Omental fat pad (tissue), 4 donors: Measurements from ENCODE around the gene USH1C. TPM values are rescaled to one million over a fixed set of nuclear protein-coding genes. Genes with fewer than 3 reads are reported as not detected.

Experiments
- ATAC-seq: fragments of 150-250 bp; one replicate; pipeline ENCODE4 v1.9.1; 2016; ENCODE audit warnings: mild to moderate bottlenecking, moderate library complexity; ENCODE audit not compliant: low FRiP score
- DNase-seq: peaks from one replicate; pipeline ENCODE4 v3.0.0-alpha.2; 2019; ENCODE audit warnings: low spot score
- total RNA-seq, 4 donors: library from RNA; depleted of rRNA; stranded (reverse); fragments of >200 nt; gene quantifications; one replicate each; pipeline ENCODE4 v1.1.0, GENCODE V29; 2016
- TF ChIP-seq, protein P1 (sequence below), 3 donors: fragments of 450-650 bp; IDR thresholded peaks; one replicate each; pipeline ENCODE4 v1.5.1; 2016 to 2017; ENCODE audit warnings: antibody characterized with exemption in 3 of 3, mild to moderate bottlenecking in 3 of 3, moderate library complexity in 2 of 3

Gene USH1C
- total RNA-seq, 4 donors from 2014 or later = 0.19 TPM; not detected in 3

DNA sequence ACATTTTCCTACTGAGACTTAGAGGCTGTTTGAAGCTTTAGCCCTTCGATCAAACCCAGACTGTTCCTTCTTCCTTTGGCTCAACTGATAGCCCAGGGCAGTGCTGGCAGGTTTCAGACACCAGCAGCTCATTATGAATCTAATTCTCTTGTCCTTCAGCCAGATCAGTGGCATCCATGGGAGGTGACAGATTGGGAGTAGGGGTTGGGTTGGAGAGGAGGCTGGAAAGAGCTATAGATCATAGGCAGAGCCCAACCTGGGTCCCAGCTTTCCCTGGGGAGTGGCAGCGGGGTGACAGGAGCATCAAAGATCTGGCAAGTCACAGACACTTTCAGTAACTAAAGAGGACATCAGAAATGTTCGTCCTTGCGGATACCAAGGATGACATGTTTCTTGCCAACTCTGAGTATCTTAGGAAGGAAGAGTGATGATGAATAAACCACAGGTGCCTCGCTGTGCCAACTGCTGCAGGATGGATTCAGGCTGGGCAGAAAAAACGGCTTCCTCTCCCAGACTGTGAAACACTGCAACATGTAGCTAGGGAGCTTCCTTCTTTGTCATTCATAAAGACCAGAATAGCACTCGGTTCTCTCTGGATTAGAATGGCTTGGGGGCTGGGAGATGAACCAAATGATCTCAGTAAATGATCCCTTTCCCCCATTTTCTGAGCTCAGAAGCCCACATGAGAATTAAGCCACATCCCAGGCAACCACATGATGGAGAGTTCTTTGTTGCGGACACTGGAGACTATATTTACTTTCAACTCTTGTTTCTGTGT lies 86.6 kb downstream of the USH1C start:
- DNase-seq = no peak
- no peak for ATAC-seq
- TF ChIP-seq, protein P1, sequence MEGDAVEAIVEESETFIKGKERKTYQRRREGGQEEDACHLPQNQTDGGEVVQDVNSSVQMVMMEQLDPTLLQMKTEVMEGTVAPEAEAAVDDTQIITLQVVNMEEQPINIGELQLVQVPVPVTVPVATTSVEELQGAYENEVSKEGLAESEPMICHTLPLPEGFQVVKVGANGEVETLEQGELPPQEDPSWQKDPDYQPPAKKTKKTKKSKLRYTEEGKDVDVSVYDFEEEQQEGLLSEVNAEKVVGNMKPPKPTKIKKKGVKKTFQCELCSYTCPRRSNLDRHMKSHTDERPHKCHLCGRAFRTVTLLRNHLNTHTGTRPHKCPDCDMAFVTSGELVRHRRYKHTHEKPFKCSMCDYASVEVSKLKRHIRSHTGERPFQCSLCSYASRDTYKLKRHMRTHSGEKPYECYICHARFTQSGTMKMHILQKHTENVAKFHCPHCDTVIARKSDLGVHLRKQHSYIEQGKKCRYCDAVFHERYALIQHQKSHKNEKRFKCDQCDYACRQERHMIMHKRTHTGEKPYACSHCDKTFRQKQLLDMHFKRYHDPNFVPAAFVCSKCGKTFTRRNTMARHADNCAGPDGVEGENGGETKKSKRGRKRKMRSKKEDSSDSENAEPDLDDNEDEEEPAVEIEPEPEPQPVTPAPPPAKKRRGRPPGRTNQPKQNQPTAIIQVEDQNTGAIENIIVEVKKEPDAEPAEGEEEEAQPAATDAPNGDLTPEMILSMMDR (IDR thresholded peaks at IDR 0.05) = no peak

GRCh38 chr11:17452668-17453067 lies 91.5 kb downstream of the USH1C start:
- DNase-seq = no peak
- ATAC-seq = no peak

DNA sequence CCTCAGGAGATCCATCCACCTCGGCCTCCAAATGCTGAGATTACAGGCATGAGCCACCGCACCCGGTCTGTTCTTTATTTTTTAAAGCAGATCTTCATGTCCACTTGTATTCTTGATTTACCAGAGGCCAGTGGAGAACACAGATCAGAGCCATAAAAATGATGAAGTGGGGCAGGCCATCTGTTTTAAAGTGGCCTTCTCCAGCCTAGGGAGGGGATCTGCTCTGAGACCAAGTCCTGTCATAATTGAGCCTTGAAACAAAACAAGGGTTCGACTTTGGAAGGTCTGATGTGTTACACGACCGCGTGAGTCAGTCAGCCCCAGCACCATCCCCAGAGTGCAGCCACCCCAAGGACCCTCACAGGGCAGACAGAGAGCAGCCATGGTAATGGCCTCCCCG lies 95.1 kb downstream of the USH1C start:
- TF ChIP-seq, protein P1 (IDR thresholded peaks at IDR 0.05) = no peak
- DNase-seq (no peak), ATAC-seq (no peak)

More at GRCh38 chr11:17452668-17453067, 91.5 kb downstream of the USH1C start:
- TF ChIP-seq, protein P1 (IDR thresholded peaks at IDR 0.05) = no peak

DNA sequence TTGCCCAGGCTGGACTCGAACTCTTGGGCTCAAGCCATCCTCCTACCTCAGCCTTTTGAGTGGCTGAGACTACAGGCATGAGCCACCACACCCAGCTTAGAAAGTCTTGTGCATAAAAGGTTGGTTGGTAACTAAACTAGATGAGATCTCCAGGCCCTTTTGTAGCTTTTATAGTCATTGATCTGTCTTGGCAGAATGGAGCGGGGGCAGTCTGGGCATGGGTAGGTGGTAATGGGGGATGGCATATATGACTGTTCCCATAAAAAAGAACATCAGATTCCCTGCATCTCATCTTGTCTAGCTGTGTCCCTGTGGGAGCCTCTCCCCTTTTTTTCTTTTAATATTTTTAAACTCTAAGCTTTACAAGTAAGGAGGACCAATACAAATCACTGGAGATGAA lies 97.7 kb downstream of the USH1C start:
- ATAC-seq (no peak), DNase-seq (no peak)
- TF ChIP-seq, protein P1 (IDR thresholded peaks at IDR 0.05) = no peak

DNA sequence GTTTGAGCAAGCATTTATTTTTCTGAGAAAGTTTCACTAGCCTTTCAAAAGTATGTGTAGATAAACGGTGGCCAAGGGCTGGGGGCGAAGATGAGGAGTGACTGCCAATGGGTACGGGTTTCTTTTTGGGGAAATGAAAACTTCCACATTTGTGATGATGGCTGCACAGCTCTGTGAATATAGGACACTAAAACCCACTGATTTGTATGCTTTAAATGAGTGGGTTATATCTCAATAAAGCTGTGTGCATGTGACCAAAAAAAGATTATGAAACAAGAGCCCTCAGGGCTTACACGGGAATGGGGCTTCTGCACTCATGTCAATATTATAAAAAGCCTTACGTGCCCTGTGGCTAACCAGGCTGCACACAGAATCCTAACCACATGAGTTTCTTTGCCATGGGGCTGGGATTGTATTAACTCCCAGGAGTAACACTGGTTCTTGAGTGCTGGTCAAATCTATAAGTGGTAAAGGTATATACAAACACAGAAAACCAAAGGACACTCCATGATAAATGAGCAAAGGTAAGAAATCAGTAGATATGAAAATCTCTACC lies 98.9 kb downstream of the USH1C start:
- TF ChIP-seq, protein P1 (IDR thresholded peaks at IDR 0.05) = no peak
- DNase-seq (no peak), ATAC-seq (no peak)

- ATAC-seq (no peak), DNase-seq (no peak)
- TF ChIP-seq, protein P1 (IDR thresholded peaks at IDR 0.05) = no peak
Measured at GRCh38 chr11:17443926-17444690, 100.1 kb downstream of the USH1C start.

Other genes with a start within 250 kb of the USH1C start
- gene NCR3LG1, start 192.6 kb downstream of the USH1C start, total RNA-seq = 10 to 100 TPM in 2 of 4 donors, 1 to 10 TPM in 2; 3.5 to 23.9 (median 11.0) TPM
- 1 to 10 TPM in 3 of 4 donors, under 1 TPM in 1; 0.37 to 6.1 (median 2.5) TPM for gene KCNJ11, start 155.8 kb downstream of the USH1C start, total RNA-seq
- gene ABCC8, start 67.6 kb downstream of the USH1C start, total RNA-seq = 1 to 10 TPM in 1 of 4 donors, under 1 TPM in 1, not detected in 2; 0.38 to 2.2 TPM
- gene OTOG, start 2.8 kb upstream of the USH1C start, total RNA-seq = not detected
- gene MYOD1, start 175.2 kb upstream of the USH1C start, total RNA-seq = not detected
- gene KCNC1, start 190.4 kb upstream of the USH1C start, total RNA-seq = not detected